GM19324 (cell line): ENCODE data around the gene PDGFRA.

Experiments
- ATAC-seq: cut with Tn5 transposase; IDR thresholded peaks from one replicate; pipeline ENCODE4 v1.9.1; 2021; ENCODE audit warnings: mild to moderate bottlenecking, moderate library complexity; ENCODE audit not compliant: unreplicated experiment, low FRiP score

The PDGFRA gene

GRCh38 chr4:54254915-54255246 is 25.8 kb downstream of the PDGFRA start:
- ATAC-seq = no peak

DNA sequence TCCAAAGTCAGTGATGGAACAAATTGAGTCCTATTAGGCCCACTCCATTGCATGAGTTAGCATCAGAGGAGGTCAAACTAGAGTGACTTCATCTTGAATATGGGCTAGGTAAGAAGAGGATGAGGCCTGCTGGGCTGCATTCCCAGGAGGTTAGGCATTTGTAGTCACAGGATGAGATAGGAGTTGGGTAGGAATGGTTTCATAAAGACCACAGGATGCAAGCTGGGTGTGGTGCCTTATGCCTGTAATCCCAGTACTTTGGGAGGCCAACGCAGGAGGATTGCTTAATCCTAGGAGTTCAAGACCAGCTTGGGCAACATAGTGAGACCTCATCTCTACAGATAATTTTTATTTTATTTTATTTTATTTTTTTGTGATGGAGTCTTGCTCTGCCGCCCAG is 26.8 kb downstream of the PDGFRA start:
- ATAC-seq = no peak

DNA sequence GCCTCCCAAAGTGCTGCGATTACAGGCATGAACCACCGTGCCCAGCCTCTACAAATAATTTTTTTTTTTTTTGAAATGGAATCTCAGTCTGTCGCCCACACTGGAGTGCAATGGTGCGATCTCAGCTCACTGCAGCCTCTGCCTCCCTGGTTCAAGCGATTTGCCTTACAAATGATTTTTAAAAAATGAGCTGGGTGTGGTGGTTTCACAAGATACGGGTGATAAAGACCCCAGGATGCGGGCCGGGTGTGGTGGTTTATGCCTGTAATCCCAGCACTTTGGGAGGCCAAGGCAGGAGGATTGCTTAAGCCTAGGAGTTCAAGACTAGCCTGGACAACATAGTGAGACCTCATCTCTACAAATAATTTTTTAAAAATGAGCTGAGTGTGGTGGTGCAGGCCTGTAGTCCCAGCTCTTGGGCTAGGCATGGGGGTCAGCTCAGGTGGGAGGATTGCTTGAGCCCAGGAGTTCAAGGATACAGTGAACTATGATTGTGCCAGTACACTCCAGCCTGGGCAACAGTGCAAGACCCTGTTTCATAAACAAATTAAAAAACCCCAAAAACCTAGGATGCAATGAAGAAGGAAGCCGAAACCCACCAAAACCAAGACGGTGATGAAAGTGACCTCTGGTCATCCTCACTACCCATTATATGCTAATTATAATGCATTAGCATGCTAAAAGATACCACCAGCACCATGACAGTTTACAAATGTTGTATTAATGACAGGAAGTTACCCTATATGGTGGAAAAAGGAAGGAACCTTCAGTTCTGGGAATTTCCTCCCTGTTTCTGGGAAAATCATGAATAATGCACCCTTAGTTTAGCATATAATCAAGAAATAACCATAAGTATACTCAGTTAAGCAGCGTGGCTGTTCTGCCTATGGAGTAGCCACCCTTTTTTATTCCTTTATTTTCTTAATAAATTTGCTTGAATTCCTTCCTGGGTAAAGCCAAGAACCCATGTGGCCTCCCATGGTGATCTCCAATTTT is 27.7 kb downstream of the PDGFRA start:
- no peak for ATAC-seq

DNA sequence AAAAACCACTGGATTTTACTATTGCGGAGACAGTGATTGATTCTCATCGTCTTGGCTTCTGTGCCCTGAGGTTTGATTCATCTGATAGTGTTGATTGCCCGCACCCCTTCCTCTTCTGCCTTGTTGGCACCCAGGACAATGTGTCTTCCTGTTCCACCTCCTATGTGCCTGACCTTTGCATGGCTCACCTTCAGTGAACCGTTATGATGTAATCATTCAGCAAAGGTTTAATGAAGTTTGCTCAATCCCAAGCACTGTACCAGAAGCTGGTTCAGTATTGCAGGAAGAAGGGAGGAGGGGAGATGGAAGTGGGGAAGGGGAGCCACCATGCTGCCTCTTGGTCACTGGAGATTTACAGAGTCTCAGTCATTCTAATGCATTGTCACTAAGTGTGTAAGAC is 36.3 kb downstream of the PDGFRA start:
- ATAC-seq = no peak

DNA sequence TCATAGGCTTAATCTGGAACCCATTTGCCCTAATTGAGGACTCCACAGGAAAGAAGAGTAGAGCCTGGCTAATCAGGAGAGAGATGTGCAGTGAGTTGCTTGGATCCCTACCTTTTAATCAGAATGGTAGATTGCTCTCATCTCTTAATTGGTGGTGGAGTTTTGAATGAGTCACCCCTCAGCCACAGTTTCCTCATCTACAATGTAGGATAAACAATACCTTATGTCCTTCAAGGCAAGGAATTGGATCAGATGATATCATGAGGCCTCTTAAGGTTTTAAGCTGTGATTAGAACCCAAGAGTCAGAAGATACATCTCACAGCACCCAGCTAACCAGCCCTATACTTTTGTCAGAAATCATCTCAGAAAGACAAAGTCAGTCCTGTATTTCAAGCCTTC is 39.1 kb downstream of the PDGFRA start:
- no peak for ATAC-seq

DNA sequence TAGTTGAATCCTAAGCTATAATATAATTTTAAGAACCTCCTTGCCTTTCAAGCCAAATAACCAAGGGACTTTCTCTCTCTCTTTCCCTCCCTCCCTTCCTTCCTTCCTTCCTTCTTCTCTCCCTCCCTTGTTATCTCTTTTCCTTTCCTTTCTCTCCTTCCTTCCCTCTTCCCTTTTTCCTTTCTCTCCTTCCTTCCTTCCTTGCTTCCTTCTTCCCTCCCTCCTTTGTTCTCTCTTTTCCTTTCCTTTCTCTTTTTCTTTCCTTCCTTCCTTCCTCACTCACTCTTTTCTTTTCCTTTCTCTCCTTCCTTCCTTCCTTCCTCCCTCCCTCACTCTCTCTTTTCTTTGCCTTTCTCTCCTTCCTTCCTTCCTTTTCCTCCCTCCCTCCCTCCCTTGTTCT is 42.4 kb downstream of the PDGFRA start:
- ATAC-seq = no peak

DNA sequence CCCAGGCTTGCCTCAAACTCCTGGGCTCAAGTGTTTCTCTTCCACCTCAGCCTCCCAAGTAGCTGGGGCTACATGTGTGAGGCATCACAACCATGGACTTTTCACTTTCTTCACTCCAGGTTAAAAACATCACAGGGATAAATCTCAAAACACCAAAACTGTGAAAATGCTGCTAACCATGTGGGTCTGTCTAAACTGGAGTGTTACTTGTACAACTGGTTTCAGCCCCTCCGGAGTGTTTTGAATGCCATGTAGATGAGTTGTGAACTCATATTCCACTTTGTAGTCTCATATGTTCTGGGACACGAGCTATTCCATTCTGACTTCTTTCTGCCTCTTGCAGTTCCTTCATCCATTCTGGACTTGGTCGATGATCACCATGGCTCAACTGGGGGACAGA is 43.0 kb downstream of the PDGFRA start:
- no peak for ATAC-seq

DNA sequence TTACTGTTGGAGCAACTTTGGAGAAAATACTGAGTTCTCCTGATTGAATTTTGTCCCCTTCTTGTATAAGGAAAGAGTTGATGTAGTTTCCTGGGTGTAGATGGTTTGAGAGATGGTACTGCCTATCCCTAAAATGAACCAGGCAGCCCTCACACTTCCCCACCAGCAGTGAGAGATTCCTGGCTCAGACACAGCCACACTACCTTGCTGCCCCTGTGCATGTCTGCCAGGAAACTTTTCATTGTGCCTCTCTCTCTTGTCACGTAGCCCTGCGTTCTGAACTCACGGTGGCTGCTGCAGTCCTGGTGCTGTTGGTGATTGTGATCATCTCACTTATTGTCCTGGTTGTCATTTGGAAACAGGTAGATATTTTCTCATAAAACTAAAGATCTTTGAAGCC is 45.2 kb downstream of the PDGFRA start:
- no peak for ATAC-seq

GRCh38 chr4:54274795-54275665 is 45.9 kb downstream of the PDGFRA start:
- ATAC-seq = no peak

DNA sequence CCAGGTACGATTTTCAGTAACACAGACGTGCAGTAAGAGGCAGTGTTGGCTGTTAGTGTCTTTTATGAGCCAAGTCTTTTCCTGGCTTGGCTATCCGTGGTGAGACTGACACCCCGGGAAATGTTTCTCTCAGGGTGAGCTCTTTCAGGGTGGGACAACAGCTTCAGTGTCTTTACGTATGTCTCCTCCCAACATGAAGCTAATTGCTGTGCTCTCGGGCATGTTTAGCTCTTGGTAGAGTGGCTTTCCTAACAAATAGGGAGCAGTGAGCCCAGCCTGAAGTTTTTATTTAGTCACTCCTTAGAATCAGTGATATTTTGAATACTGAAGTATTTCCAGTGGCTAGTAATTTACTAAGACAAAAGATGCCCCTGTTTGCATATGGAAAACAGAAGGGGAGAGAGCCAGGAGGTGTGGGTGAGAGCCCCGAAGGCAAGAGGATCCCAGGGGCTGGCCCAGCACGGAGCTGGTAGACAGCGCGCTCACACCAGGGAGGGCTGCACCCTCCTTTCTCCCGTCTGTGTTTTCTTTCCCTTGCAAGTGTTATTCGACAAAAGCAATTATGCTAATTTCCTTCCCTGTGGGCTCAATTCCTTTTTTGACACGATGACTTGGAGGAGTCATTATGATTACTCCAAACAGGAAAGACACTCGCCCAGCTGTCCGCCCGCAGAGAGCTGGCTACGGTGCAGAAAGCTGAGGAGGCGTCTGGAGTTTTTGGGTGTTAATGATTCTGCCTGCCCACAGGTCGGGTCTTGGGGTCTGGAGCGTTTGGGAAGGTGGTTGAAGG is 47.7 kb downstream of the PDGFRA start:
- ATAC-seq = no peak

GRCh38 chr4:54277691-54278090 is 48.6 kb downstream of the PDGFRA start:
- ATAC-seq = no peak

DNA sequence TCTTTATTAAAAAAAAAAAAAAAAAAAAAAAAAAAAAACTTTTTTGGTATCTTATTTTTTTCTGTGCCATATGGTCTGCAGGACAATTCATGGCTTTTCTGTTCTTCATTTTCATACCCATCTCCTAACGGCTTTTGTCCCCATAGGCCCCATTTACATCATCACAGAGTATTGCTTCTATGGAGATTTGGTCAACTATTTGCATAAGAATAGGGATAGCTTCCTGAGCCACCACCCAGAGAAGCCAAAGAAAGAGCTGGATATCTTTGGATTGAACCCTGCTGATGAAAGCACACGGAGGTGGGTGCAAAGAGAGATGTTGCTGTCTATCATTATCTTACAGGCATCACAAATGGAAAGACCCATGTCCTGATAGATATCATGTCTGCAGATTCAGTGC is 49.1 kb downstream of the PDGFRA start:
- no peak for ATAC-seq

DNA sequence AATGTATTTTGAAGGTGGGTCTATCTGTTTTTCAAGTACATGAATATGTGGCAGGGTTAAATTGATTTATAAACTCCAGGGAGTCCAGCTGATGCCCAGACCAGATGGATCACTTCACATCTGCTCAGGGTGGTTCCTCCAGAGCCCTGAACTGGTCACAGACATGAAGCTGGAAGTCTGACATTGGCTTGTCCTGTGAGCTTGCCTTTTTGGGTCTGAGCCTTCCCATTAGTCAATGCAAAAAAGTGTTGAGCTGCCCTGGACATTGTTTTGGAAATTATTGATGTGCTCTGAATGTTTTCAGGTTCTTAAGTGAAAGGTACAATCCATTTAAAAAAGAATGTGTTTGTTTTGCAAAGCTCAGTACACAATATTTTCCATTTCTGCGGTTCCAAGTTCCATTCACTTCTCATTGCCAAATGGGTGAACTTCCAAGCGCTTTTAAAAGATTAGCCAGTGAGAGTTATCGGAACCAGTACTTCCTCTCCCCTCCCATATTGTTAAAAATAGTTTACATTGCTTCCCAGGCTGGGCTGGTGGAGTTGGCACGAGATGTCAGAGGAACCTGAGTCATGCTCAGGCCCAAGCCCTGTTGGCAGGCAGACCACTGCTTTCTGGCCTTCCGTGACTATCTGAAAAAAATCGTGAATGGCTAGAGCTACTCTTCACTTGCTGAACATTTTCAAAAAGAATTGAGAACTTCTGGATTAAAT is 52.1 kb downstream of the PDGFRA start:
- ATAC-seq = no peak

GRCh38 chr4:54282837-54283236 is 53.7 kb downstream of the PDGFRA start:
- ATAC-seq = no peak

- ATAC-seq = no peak
Measured at GRCh38 chr4:54289316-54289715, 60.2 kb downstream of the PDGFRA start.

GRCh38 chr4:54290980-54291379 is 61.9 kb downstream of the PDGFRA start:
- no peak for ATAC-seq

DNA sequence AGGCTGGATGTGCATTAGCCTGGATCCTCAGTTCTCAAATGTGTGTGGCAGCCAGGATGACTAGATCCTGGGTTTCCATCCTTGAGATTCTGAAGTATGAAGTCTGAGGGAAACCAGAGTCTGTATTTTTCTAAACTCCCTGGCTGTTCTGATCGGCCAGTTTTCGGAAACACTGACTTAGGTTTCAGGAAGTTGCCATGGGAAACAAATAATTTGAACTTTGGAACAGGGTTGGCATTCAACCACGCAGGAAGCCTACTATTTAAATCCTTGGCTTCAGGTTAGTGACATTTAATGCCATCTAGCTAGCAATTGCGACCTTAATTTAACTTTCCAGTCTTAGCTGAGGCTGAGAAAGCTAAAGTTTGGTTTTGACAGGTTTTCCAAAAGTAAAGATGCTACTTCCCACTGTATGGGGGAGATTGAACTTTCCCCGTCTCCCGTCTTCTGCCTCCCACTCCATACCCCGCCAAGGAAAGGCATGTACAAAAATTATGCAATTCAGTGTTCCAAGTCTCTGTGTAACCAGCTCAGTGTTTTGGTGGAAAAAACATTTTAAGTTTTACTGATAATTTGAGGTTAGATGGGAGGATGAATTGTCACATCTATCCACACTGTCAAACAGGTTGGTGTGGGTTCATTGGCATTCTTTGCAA is 67.6 kb downstream of the PDGFRA start:
- no peak for ATAC-seq

- ATAC-seq = no peak
Measured at GRCh38 chr4:54308110-54308509, 79.0 kb downstream of the PDGFRA start.
